ES-I3 (cell line): ENCODE results near the gene TAF3.
A peak's percentile ranks its signal among the peaks of the same experiment; 100 is the strongest.

Experiments
- H3K36me3 ChIP-seq: 2 replicates; pipeline ENCODE4 v1.6.1; 2013; ENCODE audit warnings: mild to moderate bottlenecking, low read length, control low read depth, moderate library complexity; ENCODE audit not compliant: insufficient read depth
- H3K4me1 ChIP-seq: 2 replicates; pipeline ENCODE4 v1.6.1; 2013; ENCODE audit warnings: mild to moderate bottlenecking, control low read depth, low read length; ENCODE audit not compliant: insufficient read depth
- H3K9ac ChIP-seq: 2 replicates; pipeline ENCODE4 v1.6.1; 2013; ENCODE audit warnings: low read depth, mild to moderate bottlenecking, low read length, moderate library complexity
- H3K9me3 ChIP-seq: 2 replicates; pipeline ENCODE4 v1.6.1; 2013; ENCODE audit warnings: mild to moderate bottlenecking, low read length, moderate library complexity; ENCODE audit not compliant: control insufficient read depth, insufficient read depth

Gene TAF3

DNA sequence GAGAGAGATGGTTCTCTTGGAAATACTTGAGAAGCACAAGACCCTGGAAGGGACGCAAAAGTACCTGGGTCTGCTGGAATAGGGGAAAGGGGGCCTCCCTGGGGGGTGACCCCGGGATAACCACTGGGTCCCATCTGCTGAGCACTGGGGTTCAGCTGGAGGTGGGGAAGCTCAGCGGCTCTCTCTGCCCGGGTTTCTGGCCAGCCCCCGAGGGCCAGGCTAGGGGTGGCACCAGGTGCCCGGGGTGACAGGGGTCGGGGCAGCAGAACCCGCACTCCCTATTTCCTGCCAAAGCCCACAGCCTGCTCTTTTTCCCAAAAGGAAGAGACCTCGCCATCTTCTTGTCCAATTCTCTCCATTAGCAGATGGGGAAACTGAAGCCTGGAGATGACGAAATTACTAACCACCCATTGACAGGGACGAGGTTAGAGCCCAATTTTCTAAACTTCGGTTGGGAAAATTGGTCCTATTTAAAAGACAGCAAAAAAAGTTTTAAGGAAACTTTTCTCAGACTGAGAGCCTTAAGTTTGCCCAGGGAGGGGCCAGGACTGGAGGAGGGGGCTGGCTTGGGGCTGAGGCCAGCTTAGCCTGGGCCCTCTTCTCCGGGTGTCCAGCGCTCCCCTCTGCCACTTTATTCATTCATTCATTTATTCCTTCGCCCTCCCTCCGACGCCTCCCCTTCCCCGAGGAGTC lies 218.3 kb downstream of the TAF3 start:
- H3K9ac ChIP-seq: peak overlapping the region; percentile 7; the same call in 1 of the 2 replicates
- H3K4me1 ChIP-seq: peaks cover 5% of the 10 kb centered on the region
- no peaks in the 10 kb centered on the region for H3K36me3 ChIP-seq

DNA sequence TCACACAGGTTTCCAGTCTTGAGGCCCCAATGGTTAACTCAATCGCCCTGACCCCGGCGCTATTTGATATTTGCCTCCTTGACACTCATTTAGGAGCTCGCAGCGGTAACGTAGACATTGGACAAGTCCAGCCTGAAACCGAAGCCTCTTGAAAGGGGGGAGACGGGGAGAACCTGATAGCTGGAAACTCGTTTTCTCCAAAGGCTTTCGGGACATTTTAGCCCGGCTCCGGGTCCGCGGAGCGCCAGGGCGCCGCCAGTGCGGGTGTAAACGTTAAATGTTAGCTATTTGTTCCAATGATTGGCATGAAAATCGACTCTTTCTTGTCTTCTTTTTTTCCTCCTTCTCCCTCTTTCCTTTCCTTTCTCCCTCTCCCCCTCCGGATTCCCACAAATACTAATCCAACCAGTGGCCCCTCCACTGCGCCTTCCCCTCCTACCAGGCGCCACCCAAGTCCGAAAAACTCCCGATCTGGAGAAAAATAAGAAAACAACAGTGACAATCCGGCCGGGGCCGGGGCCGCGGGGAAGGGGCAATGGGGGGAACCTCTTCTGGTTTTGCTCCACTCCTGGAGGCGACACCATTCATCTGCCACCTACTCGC lies 219.0 kb downstream of the TAF3 start:
- Histone ChIP-seq H3K9me3 (no peaks in the 10 kb centered on the region), H3K9ac (no peak overlapping the region), H3K4me1 (peaks cover 5% of the 10 kb centered on the region), H3K36me3 (no peaks in the 10 kb centered on the region)

More for the DNA sequence above, 218.3 kb downstream of the TAF3 start:
- no peaks in the 10 kb centered on the region for H3K9me3 ChIP-seq

DNA sequence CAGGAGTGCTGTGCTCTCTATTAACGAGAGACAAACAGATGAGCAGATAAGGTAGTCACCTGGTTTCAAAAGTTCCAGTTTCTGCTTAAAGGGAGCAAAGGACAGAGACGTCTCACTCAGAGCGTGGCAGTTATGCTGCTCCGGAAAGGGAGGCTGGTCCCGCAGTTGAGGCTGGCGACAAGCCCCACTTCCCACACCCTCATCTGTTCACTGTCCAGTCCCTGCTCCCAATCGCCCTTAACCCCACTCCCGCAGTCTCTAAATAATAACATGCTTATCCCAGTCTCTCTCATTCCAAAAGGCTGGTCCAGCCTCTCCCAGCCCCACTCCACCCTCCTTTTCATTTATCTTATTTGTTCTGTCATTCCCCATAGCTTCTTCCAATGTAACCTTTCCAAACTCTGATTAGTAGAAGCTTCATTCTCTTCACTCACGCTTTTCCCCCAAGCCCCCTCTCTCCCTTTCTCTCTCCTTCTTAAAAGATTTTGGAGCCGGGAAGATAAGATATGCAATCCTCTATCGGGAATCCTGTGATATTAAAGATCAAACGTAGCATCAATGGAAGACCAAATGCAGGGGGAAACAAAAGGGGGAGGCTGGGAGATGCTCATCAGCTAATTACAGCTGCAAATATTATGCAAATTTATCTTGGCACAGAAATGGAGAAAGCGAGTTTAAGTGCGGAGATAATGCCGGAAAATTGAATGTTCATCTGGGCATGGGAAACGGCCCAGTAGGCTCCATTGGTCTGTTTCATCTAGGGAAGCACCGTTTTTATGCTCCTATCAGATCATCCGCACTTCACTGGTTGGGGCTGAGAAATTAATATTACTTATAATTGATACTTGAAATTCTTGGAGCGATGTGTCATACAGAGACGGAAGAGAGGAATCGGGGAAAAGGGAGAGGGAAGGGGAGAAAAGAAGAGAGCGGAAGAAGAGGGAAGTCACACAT lies 219.9 kb downstream of the TAF3 start:
- Histone ChIP-seq H3K36me3 (no peaks in the 10 kb centered on the region), H3K9ac (no peak overlapping the region), H3K9me3 (no peaks in the 10 kb centered on the region), H3K4me1 (peaks cover 5% of the 10 kb centered on the region)

DNA sequence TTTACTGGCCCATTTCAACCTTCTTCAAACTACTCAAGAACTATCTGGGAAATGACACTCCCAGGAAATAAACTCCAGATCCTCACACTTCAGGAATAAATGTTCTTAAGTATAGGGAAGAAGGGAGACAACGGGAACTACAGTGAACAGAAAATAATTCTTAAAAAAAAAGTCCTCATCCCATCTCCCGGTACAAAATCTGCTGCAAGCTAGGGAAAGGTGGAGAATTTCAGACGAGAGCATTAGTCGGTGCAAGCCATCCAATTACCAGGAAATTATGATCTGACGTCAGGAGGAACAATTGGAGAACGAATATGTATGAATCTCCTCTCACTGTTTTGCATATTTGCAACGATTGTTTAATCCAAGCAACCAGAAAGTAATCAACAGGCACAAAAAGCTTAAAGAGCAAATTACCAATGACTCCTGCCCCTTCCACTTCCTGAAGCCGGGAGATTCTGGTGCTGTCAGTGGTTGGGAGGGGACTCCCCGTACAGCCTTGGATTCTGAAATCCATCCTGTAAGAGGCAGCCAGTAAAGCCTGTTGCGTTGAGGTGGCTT lies 221.1 kb downstream of the TAF3 start:
- no peak overlapping the region for H3K9ac ChIP-seq
- no peaks in the 10 kb centered on the region for H3K9me3 ChIP-seq
- peaks cover 5% of the 10 kb centered on the region for H3K4me1 ChIP-seq

DNA sequence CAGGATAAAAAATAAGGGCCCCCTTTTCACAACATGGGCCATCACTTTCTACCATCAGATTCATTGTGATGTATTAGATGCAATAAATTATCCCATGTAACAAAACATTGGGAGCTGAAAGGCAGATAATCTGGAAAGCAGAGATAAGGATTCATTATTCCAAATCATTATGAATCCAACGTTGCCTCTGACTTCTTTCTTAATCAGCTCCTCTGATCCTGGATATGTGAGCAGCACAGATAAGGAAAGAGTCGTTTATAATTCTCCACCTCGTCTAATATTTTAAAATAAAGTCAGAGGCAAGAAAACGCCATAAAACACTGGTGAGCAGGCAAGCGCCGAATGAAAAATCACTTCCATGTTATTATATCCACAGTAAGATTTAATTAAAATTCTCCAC lies 222.3 kb downstream of the TAF3 start:
- Histone ChIP-seq H3K36me3 (no peaks in the 10 kb centered on the region), H3K9ac (no peak overlapping the region), H3K9me3 (no peaks in the 10 kb centered on the region), H3K4me1 (peaks cover 8% of the 10 kb centered on the region)

More for the DNA sequence above, 221.1 kb downstream of the TAF3 start:
- no peaks in the 10 kb centered on the region for H3K36me3 ChIP-seq

DNA sequence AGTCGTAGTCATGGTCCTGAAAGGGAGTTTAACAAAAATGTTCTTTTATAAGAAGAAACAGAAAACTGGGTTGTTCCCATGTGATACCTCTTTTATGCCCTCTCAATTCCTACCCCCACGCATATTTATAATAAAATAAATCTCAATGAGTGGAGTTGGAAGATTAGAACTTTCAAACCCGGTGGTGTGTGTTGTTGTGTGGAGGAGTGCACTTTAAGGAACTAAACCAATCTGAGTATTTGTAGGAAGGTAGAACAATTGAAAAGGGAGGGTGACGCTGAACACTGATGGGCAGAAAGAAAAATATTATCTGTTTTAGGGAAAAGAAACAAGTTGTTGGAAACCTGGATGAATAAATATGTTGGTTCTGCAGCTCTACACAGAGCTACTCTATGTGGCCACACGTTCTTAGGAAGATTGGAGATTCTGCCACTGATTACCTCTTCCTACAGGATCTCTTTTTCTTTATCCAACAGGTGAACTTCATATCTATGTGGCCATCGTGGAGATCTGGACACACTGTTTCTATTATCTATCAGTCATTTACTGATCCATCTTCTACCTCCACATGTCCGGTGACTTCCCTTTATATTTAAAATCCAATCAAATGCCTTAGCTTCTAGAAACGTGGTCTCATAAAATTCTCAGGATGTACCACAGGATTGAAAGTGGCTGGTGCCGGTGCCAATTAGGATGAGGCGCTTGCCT lies 223.1 kb downstream of the TAF3 start:
- H3K9ac ChIP-seq: no peak overlapping the region
- H3K4me1 ChIP-seq: peaks cover 15% of the 10 kb centered on the region
- no peaks in the 10 kb centered on the region for H3K9me3 ChIP-seq
- no peaks in the 10 kb centered on the region for H3K36me3 ChIP-seq

DNA sequence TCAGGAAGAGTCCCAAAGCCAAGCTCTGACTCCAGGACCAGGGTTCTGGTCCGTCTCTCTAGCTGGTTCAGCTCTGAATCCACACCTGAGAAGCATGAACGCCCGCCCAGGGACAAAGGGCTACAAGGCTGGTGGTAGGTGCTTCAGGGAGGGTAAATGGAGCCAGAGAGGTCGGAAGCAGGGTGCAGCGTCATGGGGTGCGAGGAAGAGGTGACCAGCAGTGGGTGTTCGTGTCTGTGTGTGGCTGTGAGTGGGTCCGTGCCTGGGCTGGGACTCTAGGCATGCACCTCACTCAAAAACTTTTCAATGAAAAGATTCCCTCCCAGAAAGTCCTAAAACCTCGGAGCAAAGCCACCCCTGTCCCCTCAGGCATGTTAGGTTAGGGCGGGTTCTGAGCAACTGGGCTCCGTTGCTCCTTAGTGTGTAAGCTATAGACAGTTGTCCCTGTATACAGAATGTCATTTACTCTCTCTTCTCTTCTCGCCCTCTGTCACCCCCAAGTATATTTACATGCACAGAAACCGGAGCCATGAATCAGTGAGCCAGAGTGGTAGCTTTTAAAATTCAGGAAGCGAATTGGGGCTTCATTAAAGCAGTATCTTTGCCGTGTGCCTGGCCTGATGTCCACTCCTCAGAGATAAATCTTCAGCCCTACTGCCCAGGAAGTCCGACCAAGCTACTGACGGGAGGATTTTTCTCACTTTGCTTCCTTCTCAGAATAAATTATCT lies 223.9 kb downstream of the TAF3 start:
- H3K9me3 ChIP-seq: no peaks in the 10 kb centered on the region
- H3K9ac ChIP-seq: no peak overlapping the region
- H3K4me1 ChIP-seq: peaks cover 19% of the 10 kb centered on the region
- no peaks in the 10 kb centered on the region for H3K36me3 ChIP-seq

DNA sequence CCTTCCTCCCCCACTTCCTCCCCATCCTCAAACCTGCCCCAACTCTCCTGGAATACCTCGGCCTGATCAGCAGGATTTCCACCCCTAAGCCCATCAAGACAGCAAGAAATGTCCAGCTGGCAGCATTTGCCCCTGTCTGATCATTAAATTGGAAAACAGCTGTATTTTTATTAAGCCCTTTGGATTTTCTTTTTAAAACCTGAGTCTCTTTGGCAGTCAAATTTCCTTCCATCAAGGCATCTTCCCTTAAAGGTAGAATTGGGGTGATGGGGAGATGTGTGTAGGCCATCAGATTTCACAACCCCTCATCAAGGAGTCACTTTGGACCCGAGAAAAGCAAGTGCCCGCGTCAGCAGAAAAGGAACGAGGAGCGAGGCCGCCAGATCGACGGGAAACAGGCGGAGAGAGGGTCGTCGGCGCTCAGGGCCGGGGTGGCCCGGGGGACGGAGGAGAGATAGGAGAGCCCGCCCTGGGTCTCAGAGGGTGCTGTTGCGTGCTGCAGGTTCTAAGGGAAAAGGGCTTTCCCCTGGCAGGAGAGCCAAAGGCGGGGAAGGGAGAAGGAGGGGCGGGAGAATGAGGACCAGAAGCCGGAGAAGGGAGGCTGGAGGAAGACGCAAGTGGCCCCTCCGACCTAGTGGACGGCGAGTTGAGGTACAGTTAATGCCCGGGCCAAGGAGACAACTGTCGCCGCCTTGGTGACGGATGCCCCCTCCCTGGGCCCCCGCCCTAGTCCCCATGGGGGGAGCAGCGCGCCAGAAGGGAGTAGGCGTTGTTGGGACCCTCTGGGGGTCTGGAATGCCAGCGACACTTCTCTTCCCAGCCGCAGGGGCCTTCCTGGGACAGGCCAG lies 224.6 kb downstream of the TAF3 start:
- no peaks in the 10 kb centered on the region for H3K36me3 ChIP-seq
- H3K9ac ChIP-seq: no peak overlapping the region; the same call in 1 of the 2 replicates
- no peaks in the 10 kb centered on the region for H3K9me3 ChIP-seq
- peaks cover 21% of the 10 kb centered on the region for H3K4me1 ChIP-seq

DNA sequence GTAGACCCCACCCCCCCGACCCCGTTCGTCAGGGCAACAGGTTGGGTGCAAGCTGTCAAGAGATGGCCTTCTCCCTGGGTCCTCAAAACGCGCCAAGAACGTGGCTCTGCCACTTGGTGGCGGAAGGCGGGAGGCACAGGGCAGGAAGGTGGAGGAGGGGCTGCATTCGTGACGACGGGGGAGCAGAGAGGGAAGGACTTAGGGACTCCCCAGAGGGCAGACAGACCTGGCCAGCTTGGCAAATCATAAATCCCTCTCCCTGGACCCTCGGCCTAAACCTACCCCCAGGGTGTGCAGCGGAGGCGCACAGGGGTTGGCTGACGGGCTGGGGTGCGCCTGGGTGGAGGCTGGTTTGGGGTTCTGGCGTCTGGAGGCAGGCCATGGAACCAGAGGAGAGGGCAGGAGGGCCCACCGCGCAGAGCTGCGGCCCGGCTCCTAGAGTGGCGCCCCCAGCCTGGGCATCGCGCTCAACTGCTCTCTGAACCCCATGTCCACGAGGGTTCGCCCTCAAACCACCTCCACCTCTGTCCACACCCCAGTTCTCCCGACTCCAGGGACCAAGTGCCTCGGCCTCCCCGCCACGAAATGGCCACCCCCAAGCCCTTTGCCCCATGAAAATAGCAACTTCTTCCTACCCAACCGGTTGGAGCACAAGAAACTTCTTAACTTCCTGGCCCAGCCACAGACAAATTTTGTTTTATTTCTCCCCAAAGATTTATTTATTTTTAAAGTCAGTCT lies 225.4 kb downstream of the TAF3 start:
- no peaks in the 10 kb centered on the region for H3K36me3 ChIP-seq
- H3K4me1 ChIP-seq: peaks cover 21% of the 10 kb centered on the region
- no peaks in the 10 kb centered on the region for H3K9me3 ChIP-seq

DNA sequence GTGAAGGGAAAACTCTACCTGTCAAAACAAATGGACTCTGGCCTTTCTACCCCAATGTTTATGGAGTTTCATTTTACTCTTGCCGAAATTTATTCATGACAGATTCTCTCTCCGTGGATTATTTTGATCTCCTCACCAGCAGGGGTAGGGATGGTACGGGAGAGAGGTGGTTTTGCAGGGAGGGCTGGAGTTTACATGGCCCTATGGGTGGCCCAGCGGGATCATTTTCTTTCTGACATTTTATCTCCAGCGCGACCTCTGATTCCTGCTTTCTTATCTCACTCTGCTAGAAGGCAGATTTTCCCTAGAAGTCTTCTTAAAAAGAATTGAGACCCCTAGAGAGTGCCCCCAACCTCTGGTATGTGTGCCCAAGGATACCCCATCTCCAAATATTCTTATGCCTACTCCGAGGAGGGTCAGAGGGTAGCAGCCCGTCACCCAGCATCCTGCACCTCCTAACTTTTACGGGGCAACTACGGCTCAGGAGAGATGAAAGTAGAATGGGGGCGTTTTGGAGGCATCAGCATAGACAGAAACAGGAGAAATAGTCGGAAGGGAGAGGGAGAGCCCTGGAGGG lies 226.1 kb downstream of the TAF3 start:
- Histone ChIP-seq H3K9me3 (no peaks in the 10 kb centered on the region), H3K4me1 (peaks cover 18% of the 10 kb centered on the region), H3K9ac (peak overlapping the region; percentile 35; the same call in 1 of the 2 replicates), H3K36me3 (no peaks in the 10 kb centered on the region)

More for the DNA sequence above, 225.4 kb downstream of the TAF3 start:
- H3K9ac ChIP-seq: no peak overlapping the region; the same call in 1 of the 2 replicates

DNA sequence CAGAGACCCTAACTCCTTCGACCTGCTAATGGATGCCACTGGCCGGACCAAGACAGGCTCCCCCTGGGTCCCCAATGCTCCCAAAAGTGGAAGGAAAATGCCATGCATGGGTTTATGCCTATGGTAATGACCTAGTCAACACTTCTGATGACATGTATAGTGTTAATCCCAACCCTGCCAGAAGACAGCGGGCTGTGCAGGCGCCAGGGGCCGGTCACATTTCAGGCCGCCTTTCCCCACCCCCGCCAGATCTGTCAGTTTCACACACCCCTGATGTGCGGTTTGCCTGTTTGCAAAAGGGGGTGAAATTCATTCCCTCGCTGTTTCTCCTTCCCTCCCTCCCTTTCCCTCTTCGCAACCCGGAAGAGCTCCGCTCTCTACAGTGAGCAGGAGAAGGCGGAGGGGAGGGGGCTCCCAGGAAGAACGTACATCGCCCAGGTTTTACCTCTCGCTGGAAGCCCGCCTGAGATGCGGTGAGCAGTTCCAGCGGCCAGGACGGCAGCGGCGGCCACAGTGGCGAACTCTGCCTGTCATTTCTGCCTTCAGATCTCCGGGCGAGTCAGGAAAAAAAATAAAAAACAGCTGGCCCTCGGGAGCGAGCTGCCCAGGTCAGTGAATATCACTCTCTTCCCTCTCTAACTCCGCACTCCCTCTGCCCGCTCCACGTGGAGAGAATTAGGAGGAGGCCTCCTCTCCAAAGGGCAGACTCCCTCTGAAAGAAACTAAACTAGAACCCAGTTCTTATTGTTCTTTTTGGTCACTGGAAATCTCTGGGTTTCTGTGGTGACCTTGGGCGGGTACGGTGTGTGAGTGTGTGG lies 226.8 kb downstream of the TAF3 start:
- no peaks in the 10 kb centered on the region for H3K9me3 ChIP-seq
- no peaks in the 10 kb centered on the region for H3K36me3 ChIP-seq
- H3K9ac ChIP-seq: peak overlapping the region; percentile 35; the same call in 1 of the 2 replicates
- H3K4me1 ChIP-seq: peaks cover 16% of the 10 kb centered on the region
